PC-9 (cell line): ENCODE data around the gene OR4D1.

Experiments
- EZH2 ChIP-seq: fragments of 200-600 bp; sonication (generic); IDR thresholded peaks from 2 replicates; pipeline ENCODE4 v1.8.0; 2017; ENCODE audit warnings: antibody characterized with exemption, low read depth
- TF ChIP-seq, protein P1 (sequence below): fragments of 200-600 bp; sonication (generic); conservative IDR thresholded peaks from 2 replicates; pipeline ENCODE4 v1.6.1; 2017; ENCODE audit warnings: mixed run types, antibody characterized with exemption, mild to moderate bottlenecking, moderate library complexity

DNA sequence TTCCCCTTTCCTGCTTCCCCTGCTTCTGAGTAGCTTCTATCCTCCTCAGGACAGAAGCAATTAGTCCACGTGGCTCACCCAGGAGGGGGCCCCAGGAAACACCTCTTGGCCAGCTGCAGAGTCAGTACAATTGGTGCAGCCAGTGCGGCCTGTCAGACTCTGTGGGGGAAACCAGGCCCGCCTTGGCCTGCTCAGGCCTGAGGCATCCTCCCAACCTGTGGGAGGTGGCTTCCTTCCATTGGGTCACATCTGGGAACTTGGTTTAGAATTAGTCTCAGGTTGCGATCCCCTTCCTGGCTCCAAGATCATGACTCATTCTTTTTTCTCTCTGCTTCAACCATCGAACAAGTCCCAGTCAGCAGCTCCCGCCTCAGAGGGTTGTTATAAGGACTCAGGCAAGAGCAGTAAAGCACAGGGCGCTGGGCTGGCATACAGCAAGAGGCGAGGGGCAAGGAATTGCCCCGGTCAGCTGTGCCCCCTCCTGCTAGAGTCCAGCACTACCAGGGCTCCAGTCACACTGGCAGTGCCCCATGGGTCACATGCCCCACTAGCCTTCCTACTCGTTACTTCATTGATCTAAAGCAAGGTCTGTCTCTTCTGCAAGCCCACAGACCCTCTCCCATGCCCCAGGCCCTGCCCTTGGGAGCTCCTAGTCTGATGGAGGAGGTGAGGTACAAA, 36.3 kb downstream of the OR4D1 start:
- TF ChIP-seq EZH2, result no peak
- TF ChIP-seq, protein P1, sequence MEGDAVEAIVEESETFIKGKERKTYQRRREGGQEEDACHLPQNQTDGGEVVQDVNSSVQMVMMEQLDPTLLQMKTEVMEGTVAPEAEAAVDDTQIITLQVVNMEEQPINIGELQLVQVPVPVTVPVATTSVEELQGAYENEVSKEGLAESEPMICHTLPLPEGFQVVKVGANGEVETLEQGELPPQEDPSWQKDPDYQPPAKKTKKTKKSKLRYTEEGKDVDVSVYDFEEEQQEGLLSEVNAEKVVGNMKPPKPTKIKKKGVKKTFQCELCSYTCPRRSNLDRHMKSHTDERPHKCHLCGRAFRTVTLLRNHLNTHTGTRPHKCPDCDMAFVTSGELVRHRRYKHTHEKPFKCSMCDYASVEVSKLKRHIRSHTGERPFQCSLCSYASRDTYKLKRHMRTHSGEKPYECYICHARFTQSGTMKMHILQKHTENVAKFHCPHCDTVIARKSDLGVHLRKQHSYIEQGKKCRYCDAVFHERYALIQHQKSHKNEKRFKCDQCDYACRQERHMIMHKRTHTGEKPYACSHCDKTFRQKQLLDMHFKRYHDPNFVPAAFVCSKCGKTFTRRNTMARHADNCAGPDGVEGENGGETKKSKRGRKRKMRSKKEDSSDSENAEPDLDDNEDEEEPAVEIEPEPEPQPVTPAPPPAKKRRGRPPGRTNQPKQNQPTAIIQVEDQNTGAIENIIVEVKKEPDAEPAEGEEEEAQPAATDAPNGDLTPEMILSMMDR, result no peak
